Left lung (tissue), 10 donors: Measurements from ENCODE around the gene ROR2. TPM values are rescaled to one million over a fixed set of nuclear protein-coding genes. Genes with fewer than 3 reads are reported as not detected.

Experiments
- ATAC-seq: fragments of 200-7000 bp; cut with Tn5 transposase; one replicate; pipeline ENCODE4 v1.9.1; 2020; ENCODE audit warnings: moderate library complexity
- DNase-seq, 4 donors: peaks; one replicate each; pipeline ENCODE4 v3.0.0-alpha.2; 2013 to 2020
- H3K27ac ChIP-seq, 2 donors: fragments of 200-600 bp; sonication (generic) in 1 of 2; one replicate each; pipeline versions ENCODE4 v1.5.0 to v1.8.0; 2020 to 2021
- H3K27me3 ChIP-seq, 2 donors: fragments of 200-600 bp; sonication (generic) in 1 of 2; one replicate each; pipeline versions ENCODE4 v1.5.0 to v1.8.0; 2020 to 2021
- H3K36me3 ChIP-seq, 2 donors: fragments of 200-600 bp; sonication (generic) in 1 of 2; one replicate each; pipeline versions ENCODE4 v1.5.0 to v1.8.0; 2020 to 2021
- H3K4me1 ChIP-seq, 2 donors: fragments of 200-600 bp; one replicate each; pipeline ENCODE4 v1.8.0; 2021
- H3K4me3 ChIP-seq, 2 donors: fragments of 200-600 bp; sonication (generic) in 1 of 2; one replicate each; pipeline versions ENCODE4 v1.5.0 to v1.8.0; 2020 to 2021; ENCODE audit warnings: mild to moderate bottlenecking in 1 of 2
- H3K9me3 ChIP-seq, 2 donors: fragments of 200-600 bp; sonication (generic) in 1 of 2; one replicate each; pipeline versions ENCODE4 v1.5.0 to v1.8.0; 2020 to 2021
- intact Hi-C, 2 donors: fragments of 100-400 bp; cut with DNase I; formaldehyde crosslinking; loops; one replicate each; pipeline versions ENCODE4 v1.11.2 to v1.14.2; 2022
- polyA plus RNA-seq, 6 donors: library from polyadenylated mRNA; unstranded; fragments of 120-200 nt; gene quantifications; one replicate each; pipeline ENCODE4 v1.2.1, GENCODE V29; 2013; ENCODE audit not compliant: insufficient read length in 6 of 6
- total RNA-seq, 2 donors: library from RNA; stranded (reverse); fragmentation: NEBNext Ultra II Directional; extraction: Animal tissue kit (Norgen Biotek cat#: 25700); gene quantifications; one replicate each; pipeline ENCODE4 v1.2.1, GENCODE V29; 2021
- TF ChIP-seq, protein P1 (sequence below), 2 donors: fragments of 200-600 bp; sonication (generic) in 1 of 2; IDR thresholded peaks; one replicate each; pipeline versions ENCODE4 v1.5.0 to v1.8.0; 2021; ENCODE audit warnings: antibody characterized with exemption in 2 of 2
- donor health status: DM: no; HTN: yes; CAD: no.
- donor health status: DM: no; HTN: no; CAD: no.

ROR2 gene
- total and polyA plus RNA-seq, 8 donors, result 11.5 to 36.5 (median 29.7) TPM

DNA sequence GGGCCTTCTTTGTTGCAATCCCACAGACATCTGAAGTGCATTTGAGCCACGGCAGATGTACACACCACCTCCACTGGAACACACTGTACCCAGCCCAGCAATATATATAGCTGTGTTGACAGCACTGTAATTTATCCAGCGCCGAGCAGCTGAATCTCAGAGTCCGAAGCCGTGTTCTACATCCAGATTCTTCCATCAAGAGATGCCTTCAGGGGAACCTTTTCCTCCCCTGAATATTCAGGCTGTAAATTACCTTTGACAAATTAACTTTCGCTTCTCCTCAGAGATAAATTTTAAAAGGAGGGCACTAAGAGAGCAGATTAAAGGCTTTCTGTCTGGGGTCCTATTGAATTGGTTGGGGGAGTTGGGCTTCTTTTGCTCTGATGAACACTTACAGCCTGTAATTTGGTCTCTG, 76.4 kb downstream of the ROR2 start:
- TF ChIP-seq, protein P1, sequence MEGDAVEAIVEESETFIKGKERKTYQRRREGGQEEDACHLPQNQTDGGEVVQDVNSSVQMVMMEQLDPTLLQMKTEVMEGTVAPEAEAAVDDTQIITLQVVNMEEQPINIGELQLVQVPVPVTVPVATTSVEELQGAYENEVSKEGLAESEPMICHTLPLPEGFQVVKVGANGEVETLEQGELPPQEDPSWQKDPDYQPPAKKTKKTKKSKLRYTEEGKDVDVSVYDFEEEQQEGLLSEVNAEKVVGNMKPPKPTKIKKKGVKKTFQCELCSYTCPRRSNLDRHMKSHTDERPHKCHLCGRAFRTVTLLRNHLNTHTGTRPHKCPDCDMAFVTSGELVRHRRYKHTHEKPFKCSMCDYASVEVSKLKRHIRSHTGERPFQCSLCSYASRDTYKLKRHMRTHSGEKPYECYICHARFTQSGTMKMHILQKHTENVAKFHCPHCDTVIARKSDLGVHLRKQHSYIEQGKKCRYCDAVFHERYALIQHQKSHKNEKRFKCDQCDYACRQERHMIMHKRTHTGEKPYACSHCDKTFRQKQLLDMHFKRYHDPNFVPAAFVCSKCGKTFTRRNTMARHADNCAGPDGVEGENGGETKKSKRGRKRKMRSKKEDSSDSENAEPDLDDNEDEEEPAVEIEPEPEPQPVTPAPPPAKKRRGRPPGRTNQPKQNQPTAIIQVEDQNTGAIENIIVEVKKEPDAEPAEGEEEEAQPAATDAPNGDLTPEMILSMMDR (IDR thresholded peaks at IDR 0.05), result no peak
- H3K27me3 ChIP-seq, result no peaks in the 10 kb centered on the region
- no peaks in the 10 kb centered on the region for H3K36me3 ChIP-seq
- no peak overlapping the region for H3K4me3 ChIP-seq
- no peak overlapping the region for H3K27ac ChIP-seq
- H3K9me3 ChIP-seq, result no peaks in the 10 kb centered on the region
- intact Hi-C loops, result no loop called here
- ATAC-seq (no peak), DNase-seq (no peak)
- H3K4me1 ChIP-seq, result no peaks in the 10 kb centered on the region

DNA sequence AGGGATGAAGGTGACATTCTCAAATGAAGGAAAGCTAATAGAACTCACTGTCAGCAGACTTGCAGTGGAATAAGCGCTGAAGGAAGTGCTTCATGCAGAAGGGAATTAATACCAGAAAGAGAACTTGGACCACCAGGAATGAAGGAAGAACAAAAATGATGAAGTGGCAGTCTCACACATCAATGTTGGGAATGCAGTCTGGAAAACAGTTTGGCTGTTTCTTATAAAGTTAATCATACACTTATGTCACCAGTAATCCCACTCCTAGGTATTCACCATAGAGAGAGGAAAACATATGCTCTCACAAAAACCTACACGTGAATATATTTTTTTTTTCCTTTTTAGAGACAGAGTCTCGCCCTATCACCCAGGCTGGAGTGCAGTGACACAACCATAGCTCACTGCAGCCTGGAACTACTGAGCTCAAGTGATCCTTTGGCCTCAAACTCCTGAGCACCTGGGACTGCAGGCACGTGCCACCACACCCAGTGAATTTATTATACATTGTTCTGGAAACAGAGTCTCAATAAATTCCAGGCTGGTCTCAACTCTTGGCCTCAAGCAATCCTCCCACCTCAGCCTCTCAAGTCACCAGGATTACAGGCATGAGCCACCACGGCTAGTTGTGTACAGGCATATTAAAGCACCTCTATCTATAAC, 81.2 kb downstream of the ROR2 start:
- no peaks in the 10 kb centered on the region for H3K27me3 ChIP-seq
- H3K36me3 ChIP-seq, result no peaks in the 10 kb centered on the region
- no peak overlapping the region for H3K4me3 ChIP-seq
- TF ChIP-seq, protein P1 (IDR thresholded peaks at IDR 0.05), result no peak
- H3K4me1 ChIP-seq, result peaks cover 0 to 4% of the 10 kb centered on the region in 2 donors
- H3K9me3 ChIP-seq, result no peaks in the 10 kb centered on the region
- H3K27ac ChIP-seq, result no peak overlapping the region
- DNase-seq (no peak), ATAC-seq (no peak)
- intact Hi-C loops, result no loop called here

DNA sequence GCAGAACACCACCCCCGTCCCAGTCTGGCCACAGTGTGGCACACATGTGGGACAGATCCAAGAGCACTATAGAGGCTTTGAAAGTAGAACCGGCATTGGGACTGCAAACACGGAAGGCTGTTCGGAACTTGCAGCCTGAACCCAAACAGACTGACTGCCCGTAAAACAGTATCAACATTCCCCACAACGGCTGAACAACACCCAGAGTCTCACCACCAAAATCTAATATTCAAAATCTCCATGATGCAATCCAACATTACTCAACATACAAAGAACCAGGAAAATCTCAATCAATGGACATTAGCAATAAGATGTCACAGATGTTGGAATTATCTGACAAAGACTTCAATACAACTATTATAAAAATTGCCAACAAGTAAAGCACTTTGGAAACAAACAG, 82.3 kb downstream of the ROR2 start:
- DNase-seq (peak in 1 of 4 donors; percentile 8), ATAC-seq (no peak)
- intact Hi-C loops, result no loop called here
- Histone ChIP-seq H3K27me3 (no peaks in the 10 kb centered on the region), H3K9me3 (no peaks in the 10 kb centered on the region), H3K4me1 (peaks cover 0 to 4% of the 10 kb centered on the region in 2 donors), H3K27ac (no peak overlapping the region), H3K4me3 (no peak overlapping the region), H3K36me3 (no peaks in the 10 kb centered on the region)
- TF ChIP-seq, protein P1 (IDR thresholded peaks at IDR 0.05), result no peak

DNA sequence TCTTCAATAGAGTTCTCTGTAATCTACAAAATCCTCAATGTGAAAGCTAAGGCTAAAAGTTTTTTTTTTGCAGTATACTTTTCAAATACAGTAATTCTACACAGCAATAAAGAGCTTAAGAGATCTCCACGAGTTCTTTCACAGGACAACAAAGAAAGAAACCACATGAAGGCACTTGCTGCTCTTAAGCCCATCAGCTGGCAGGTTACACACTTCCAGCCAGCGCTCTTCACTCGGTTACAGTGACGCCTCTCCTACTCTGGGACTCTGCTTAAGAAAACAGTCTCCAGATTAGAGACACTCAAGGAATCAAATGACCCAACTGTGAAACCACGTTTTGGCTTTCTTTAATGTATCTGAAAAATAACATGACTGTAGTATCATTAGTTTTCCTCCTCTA, 85.0 kb downstream of the ROR2 start:
- intact Hi-C loops, result no loop called here
- ATAC-seq, result peak; percentile 92
- Histone ChIP-seq H3K4me1 (peaks cover 0 to 4% of the 10 kb centered on the region in 2 donors), H3K27me3 (no peaks in the 10 kb centered on the region), H3K4me3 (no peak overlapping the region), H3K9me3 (no peaks in the 10 kb centered on the region), H3K36me3 (no peaks in the 10 kb centered on the region), H3K27ac (no peak overlapping the region)
- DNase-seq, result peak in 1 of 4 donors; percentile 75
- TF ChIP-seq, protein P1 (IDR thresholded peaks at IDR 0.05), result no peak

DNA sequence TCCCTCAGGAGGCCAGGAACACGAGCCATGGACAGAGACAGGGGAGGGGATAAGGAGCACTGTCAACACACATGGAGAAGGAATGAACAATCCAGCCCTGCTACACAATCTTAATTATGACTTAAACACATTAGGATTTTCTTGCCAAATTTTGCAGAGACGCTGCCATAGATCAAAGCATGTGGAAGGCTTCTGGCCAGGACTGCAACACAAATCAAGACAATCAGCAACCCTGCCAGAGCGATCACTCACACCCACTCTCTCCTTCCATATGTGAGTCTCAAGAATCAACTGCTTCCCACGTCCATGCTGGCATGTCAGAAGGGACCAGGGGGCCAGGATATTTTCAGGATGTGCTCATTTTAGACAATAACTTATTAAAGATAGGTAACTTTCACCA, 85.6 kb downstream of the ROR2 start:
- Histone ChIP-seq H3K36me3 (no peaks in the 10 kb centered on the region), H3K27me3 (no peaks in the 10 kb centered on the region), H3K27ac (no peak overlapping the region), H3K4me3 (no peak overlapping the region), H3K4me1 (peaks cover 0 to 4% of the 10 kb centered on the region in 2 donors), H3K9me3 (no peaks in the 10 kb centered on the region)
- ATAC-seq, result peak; percentile 35
- peak in 1 of 4 donors; percentile 34 for DNase-seq
- intact Hi-C loops, result no loop called here
- TF ChIP-seq, protein P1 (IDR thresholded peaks at IDR 0.05), result no peak
